HL-60/S4 (cell line): ENCODE data around the gene DLG2.

Source experiments
- in situ Hi-C: fragments of 300-500 bp; cut with MboI; formaldehyde crosslinking; loops from 2 replicates; pipeline ENCODE4 v1.14.3; 2022; ENCODE audit warnings: low sequenced_read_pairs

The DLG2 gene

DNA sequence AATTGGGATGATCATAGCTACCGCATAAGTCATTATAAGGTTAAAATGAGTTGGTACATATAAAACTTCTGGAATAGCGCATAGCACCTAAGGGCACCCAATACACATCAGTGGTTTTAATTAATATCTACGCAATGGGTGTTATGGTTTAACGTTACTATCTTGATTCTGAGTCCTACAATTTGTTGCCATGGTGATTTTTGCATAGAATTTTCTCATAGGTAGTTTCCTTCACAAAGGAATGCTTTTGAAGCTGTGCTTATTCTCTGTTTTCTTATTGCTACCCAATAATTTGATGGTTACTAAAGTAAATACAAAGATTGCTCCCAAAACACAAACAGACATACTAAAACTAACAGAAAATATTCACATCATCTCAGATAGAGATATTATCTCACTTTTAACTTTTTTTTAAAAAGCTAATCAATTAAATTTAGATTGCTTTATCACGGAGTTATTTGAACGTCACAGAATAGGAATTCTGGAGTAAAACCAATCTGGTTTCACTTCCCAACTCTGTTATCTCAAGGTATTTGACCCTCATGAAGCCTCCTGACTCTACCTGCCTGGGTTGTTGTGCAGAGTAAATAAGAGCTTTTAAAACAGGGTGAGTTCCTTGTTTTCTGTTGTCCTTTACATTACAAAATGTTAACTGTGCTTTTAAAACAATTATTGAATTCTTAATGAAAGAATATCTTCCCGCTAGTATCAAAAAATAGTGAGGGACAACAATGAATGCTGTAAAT, 1705.5 kb downstream of the DLG2 start:
- in situ Hi-C loops = no loop called here

DNA sequence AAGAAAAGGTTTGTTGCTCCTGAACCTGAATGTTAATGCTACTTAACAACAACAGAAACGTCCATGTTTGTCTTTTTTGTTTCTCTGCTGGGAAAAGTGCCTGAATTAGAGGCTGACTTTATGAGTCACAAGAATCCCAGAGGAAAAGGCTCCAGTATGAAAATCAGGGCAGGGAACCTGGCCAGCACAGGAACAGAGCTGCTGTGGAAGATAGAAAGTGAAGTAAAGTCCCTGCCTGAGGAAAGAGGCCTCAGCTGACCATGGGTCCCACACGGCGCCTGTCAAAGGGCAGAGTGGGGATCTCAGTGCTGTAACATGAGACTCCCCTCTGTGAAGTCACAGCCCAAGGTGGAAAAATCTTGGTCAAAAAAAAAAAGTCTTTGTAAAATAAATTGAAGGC, 1708.7 kb downstream of the DLG2 start:
- in situ Hi-C loops = no loop called here

DNA sequence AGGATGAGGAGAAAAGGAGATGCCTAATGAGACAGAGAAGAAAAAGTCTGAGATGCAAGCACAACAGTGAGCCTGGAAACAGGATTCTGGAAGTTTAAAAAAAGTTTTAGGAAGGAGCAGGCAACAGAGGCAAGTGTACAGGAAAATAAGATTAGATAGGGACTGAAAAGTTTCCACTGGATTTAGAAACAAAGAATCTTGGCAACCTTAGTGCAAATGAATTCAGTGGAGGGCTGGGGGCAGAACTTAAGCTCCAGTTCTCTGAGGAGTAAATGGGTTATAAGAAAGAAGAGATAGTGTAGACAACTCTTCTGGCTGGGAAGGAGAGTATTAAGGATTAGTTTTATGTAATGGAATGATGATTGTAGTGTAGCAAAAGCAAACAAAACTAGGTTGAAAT, 1712.1 kb downstream of the DLG2 start:
- in situ Hi-C loops = no loop called here

GRCh38 chr11:83909579-83910534, 1717.3 kb downstream of the DLG2 start:
- in situ Hi-C loops = no loop called here

- in situ Hi-C loops = no loop called here
Measured at GRCh38 chr11:83908298-83908856, 1718.8 kb downstream of the DLG2 start.

DNA sequence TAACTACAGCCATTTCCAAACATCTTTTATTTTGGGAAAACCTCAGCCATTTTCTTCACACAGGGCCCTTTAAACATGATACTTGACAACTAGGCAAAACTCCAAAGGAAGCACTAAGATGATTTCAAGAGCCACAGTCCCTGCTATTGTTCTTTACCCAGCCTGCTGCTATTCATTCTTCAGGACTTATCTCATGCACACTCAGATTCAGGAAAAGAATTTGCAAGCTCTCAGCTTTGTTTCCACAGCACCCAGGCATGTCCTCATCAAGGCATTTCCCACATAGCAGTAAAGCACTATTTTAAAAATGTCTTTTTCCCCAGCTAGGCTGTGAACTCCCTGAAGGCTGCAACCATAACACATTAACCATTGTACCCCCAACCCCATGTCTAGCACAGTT, 1731.6 kb downstream of the DLG2 start:
- in situ Hi-C loops = no loop called here

DNA sequence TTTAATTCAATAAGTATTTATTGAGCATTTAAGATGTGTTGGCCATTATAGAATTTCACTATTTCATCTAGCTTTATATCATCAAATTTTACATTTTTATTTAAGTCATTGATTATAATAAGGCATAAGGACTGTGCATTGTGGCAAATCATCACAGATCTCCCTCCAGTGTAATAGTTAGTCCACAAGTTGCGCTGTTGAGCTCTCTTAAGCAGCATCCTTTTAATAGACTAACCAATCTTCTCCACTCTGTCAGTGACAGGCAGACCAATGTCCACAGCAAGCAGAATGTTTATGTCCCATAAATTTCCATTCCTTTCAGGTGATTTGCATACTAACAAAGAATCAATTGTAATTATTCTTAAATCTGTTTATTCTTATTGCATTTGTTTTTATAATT, 1745.7 kb downstream of the DLG2 start:
- in situ Hi-C loops = no loop called here

- in situ Hi-C loops = no loop called here
Measured at GRCh38 chr11:83871054-83871453, 1756.1 kb downstream of the DLG2 start.

DNA sequence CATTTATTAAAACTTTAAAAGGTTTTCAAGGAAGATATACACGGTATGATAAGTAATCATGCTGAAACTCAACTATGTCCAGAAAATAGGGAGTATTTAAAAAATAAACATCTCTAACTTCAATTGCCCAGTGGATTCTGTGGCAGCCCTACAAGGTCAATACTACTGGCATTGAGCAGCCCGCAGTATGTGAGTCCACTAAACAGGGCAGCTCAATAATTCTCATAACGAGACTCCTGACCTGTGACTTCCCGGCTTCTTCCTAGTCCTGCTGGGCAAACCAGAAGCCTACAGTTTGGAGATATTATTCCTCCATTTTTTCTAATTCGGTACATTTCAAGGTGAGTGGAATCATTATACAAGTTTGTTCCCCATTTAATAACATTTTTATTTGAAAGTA, 1760.5 kb downstream of the DLG2 start:
- in situ Hi-C loops = no loop called here

DNA sequence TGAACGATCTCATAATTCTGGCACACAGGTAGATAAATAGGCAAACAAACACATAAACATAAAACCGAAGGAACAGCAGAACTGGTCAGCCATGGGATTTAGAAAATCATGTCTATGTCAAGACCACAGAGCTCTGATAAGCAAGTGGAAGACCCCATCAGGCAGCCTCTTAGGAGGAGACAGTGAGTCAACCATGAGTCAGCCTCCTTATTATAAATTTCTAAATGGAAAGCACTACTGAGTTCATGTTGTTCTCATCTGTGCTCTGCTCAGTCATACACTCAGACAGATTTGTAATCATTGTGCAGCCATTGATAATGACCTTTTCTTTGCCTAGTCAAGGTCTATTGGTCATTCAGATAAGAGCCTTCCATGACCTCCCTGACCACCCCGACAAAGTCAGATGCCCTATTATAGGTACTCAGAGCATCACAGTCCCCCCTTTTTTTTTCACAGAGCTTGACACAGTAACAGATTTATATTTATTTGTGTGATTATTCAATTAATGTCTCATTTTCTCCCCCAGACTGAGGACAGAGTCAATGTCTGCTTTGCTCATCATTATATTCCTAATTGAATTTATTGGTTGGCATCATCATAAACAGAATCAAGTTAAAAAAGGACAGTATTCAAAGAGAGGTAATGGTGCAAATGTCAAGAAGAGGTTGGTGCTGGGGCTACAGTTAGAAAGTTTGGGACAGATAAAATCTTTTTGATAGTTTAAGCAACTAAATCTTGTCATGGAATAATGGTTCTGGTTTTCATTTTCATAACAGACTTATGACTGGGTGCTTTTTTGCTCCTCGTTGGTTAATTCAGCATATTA, 1761.3 kb downstream of the DLG2 start:
- in situ Hi-C loops = no loop called here

GRCh38 chr11:83864412-83865057, 1762.6 kb downstream of the DLG2 start:
- in situ Hi-C loops = no loop called here

DNA sequence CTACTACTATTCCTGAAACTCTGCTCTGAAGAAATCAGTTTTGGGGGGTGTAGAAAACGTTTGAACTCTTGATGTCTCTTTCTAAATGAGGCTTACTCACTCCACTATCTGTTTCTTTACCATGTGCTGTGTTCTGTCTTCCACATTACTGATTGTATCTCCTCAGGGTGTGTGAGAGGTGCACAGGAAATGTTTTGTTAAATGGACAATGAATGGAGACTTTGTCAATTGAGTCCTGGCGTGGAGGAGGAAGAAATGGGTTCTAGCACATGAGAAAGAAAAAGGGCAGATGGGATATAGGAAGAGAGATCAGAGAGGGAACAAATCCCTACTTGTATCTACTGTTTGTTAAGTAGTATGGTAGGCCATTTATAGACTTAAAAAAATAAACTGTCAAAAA, 1763.9 kb downstream of the DLG2 start:
- in situ Hi-C loops = no loop called here

- in situ Hi-C loops = no loop called here
Measured at GRCh38 chr11:83862691-83863090, 1764.5 kb downstream of the DLG2 start.

DNA sequence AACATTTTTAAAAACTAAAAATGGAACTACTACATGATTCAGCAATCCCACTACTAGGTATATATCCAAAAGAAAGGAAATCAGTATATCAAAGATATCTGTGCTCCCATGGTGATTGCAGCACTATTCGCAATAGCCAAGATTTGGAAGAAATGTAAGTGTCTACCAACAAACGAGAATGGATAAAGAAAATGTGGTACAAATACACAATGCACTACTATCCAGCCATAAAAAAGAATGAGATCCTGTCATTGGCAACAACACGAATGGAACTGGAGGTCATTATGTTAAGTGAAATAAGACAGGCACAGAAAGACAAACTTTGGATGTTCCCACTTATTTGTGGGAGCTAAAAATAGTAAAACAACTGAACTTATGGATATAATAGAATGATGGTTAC, 1765.1 kb downstream of the DLG2 start:
- in situ Hi-C loops = no loop called here

DNA sequence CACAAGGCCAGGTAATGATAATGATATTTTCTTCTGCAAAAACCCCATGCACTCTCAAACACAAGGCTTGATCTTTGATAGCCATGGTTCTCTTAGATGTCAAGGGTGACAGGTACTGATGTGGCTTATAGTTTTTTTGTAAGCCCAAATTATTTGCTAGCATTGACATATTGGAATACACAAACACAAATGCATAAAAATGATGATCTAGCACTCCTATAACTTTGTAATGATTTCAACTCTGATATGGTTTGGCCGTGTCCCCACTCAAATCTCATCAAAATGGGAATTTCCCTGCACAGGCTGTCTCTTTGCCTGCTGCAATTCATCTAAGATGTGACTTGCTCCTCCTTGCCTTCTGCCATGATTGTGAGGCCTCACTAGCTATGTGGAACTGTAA, 1768.5 kb downstream of the DLG2 start:
- in situ Hi-C loops = no loop called here

DNA sequence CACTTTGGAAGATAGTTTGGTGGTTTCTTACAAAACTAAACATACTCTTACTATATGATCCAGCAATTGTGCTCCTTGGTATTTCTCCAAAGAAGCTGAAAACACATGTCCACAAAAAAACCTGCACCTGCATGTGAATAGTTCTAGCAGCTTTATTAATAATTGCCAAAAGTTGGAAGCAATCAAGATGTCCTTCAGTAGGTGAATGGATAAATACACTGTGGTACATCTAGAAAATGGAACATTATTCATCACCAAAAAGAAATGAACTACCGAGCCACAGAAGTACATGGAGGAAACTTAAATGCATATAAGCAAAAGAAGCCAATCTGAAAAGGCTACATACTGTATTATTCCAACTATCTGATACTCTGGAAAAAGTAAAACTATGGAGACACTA, 1771.9 kb downstream of the DLG2 start:
- in situ Hi-C loops = no loop called here

DNA sequence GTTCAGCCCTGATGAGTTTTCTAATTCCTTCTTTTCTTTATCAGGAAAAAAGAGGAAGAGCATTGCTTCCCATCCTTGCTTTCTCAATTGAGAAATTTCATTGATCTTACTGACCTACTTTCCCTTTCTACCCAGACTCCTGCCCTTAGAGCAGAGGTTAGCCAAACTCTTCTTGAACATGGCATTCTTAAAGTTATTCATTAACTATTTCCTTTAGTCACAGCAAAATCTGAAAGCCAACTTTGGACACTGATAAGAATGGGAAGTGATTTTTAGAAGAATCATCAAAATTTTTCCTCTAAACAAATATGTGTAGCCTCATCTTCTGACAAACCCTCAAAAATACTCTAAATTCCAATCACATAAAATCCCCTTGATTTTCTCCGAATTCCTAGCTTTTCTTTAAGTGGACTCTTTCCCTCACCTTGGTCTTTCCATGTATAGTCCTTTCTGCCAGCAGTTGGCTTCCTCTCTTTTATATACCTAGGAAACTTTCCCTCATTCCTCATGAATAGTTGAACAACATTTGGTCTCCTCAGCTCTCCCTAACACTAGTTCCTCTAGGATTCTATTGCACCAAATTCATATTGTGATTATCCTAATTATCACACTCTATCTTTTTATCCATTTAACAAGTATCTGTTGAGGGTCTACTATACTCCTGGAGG, 1774.2 kb downstream of the DLG2 start:
- in situ Hi-C loops = no loop called here

GRCh38 chr11:83852012-83852411, 1775.1 kb downstream of the DLG2 start:
- in situ Hi-C loops = no loop called here

DNA sequence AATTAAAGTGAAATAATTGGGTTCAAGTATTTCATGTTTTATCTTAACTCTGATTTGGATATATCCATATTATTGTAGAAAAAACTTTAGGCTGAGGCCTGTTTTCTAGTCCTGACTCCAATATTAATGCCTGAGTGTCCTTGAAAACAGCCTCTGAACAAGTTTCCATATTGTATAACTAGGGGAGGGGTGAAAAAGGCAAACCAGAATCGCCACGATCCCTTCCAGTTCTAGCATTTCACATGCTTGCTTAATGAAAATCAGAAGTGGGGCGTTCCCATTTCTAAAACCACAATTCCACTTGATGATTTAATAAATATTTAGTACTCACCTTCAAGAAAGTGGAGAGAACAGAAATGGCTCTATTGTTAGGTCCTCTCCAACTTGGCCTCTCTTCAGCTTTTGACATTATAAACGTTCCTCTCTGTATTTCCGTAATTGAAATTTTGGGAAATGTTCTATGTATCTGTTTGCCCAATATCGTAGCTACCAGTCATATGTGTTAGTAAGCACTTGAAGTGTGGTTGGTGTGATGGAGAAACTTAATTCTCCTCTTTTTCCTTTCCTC, 1779.6 kb downstream of the DLG2 start:
- in situ Hi-C loops = no loop called here

GRCh38 chr11:83845797-83846196, 1781.3 kb downstream of the DLG2 start:
- in situ Hi-C loops = no loop called here
